Chondrocyte (in vitro differentiated cells): ENCODE results near the gene MAP4. TPM values are rescaled to one million over a fixed set of nuclear protein-coding genes. Genes with fewer than 3 reads are reported as not detected.
A peak's percentile ranks its signal among the peaks of the same experiment; 100 is the strongest.

Source experiments
- DNase-seq: peaks from one replicate; pipeline ENCODE4 v3.0.0; 2021; ENCODE audit warnings: mixed read lengths, low spot score
- H3K27ac Mint-ChIP-seq: one replicate; pipeline ENCODE4 v1.8.0; 2021; ENCODE audit warnings: mild to moderate bottlenecking, moderate library complexity, mixed read lengths; ENCODE audit not compliant: unreplicated experiment
- H3K27me3 Mint-ChIP-seq: 2 replicates; pipeline ENCODE4 v1.8.0; 2021; ENCODE audit warnings: low read depth, mixed read lengths
- H3K36me3 Mint-ChIP-seq: 2 replicates; pipeline ENCODE4 v1.8.0; 2021; ENCODE audit warnings: low read depth, mixed read lengths
- H3K4me1 Mint-ChIP-seq: 2 replicates; pipeline ENCODE4 v1.8.0; 2021; ENCODE audit warnings: low read depth, mild to moderate bottlenecking, mixed read lengths
- H3K4me3 Mint-ChIP-seq: one replicate; pipeline ENCODE4 v1.8.0; 2021; ENCODE audit warnings: mild to moderate bottlenecking, moderate library complexity, mixed read lengths; ENCODE audit not compliant: unreplicated experiment
- H3K9me3 Mint-ChIP-seq: 2 replicates; pipeline ENCODE4 v1.8.0; 2021; ENCODE audit warnings: low read depth, mixed read lengths
- CTCF ChIP-seq: fragments of 200-600 bp; sonication (generic); IDR thresholded peaks from 2 replicates; pipeline ENCODE4 v1.5.0; 2021; ENCODE audit warnings: antibody characterized with exemption, mild to moderate bottlenecking, moderate library complexity
- total RNA-seq: library from RNA; stranded (reverse); gene quantifications from 3 replicates; pipeline ENCODE4 v1.2.1, GENCODE V29; 2021

Gene MAP4
- total RNA-seq, 1 donor from 2014 or later, result 401 TPM

DNA sequence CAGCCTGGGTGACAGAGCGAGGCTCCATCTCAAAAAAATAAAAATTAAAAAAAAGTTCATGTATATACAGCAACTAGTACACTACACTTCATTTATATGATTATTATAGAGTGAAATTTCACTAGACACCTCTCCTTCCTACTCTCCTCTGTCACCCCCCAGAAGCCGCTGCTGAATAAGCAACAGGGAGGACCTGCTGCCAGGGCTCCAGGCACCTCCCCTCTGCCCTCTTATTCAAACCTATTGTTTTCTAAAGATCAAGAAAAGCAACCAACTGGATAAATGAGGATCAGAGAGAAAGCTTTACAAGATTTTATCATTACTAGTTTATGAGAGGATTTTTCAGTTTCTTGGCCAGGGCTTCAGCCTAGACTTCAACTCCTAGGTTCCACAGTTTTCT, 141.8 kb downstream of the MAP4 start:
- H3K27ac Mint-ChIP-seq, result no peak overlapping the region
- H3K27me3 Mint-ChIP-seq, result no peaks in the 10 kb centered on the region
- DNase-seq, result no peak
- peaks cover 31% of the 10 kb centered on the region for H3K36me3 Mint-ChIP-seq
- H3K4me1 Mint-ChIP-seq, result peaks cover 26% of the 10 kb centered on the region
- no peak overlapping the region for H3K4me3 Mint-ChIP-seq
- H3K9me3 Mint-ChIP-seq, result no peaks in the 10 kb centered on the region
- no peak for TF ChIP-seq CTCF

DNA sequence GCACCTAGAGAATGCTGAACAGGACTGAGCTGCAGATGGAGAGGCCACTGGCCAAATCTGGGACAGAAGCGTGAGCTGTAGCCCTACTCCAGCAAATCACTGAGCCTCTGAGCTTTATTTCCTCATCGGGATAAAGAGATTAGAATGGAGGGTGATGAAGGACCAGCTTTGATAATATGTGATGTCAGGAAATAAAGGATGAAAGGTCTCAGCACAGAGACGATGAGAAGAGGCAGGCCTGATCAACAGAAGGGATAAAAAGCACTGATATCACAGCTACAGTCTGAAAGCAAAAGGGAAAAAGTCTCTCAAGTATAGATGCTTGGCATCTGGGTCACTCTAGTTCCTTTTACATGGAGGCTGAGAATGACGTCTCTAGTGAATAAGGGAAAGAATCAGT, 143.3 kb downstream of the MAP4 start:
- no peak overlapping the region for H3K27ac Mint-ChIP-seq
- H3K36me3 Mint-ChIP-seq, result peaks cover 39% of the 10 kb centered on the region

DNA sequence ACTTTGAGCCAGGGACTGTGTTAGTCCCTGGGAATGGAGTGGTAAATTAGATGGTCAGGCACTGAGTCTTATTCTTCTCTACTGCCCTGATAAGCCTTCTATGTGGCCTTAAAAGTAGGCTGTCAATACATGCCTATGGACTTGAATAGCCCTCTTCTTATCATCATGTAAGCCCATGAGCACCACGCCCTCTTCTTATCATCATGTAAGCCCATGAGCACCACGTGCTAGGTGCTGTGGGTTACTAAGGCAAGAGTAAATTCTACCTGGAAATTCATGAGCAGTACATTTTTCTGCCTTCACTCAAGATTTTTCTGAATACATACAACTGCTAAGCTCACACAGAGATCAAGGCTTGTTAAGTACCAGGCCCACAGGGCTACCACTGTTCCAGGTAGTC, 144.8 kb downstream of the MAP4 start:
- H3K27ac Mint-ChIP-seq, result no peak overlapping the region
- H3K27me3 Mint-ChIP-seq, result no peaks in the 10 kb centered on the region
- no peaks in the 10 kb centered on the region for H3K9me3 Mint-ChIP-seq
- no peak overlapping the region for H3K4me3 Mint-ChIP-seq
- H3K36me3 Mint-ChIP-seq, result peaks cover 40% of the 10 kb centered on the region
- TF ChIP-seq CTCF, result no peak
- DNase-seq, result no peak
- H3K4me1 Mint-ChIP-seq, result peaks cover 4% of the 10 kb centered on the region

More for the DNA sequence above, 143.3 kb downstream of the MAP4 start:
- Mint-ChIP-seq H3K4me1 (peaks cover 13% of the 10 kb centered on the region), H3K27me3 (no peaks in the 10 kb centered on the region), H3K9me3 (no peaks in the 10 kb centered on the region), H3K4me3 (no peak overlapping the region)
- no peak for TF ChIP-seq CTCF
- no peak for DNase-seq

DNA sequence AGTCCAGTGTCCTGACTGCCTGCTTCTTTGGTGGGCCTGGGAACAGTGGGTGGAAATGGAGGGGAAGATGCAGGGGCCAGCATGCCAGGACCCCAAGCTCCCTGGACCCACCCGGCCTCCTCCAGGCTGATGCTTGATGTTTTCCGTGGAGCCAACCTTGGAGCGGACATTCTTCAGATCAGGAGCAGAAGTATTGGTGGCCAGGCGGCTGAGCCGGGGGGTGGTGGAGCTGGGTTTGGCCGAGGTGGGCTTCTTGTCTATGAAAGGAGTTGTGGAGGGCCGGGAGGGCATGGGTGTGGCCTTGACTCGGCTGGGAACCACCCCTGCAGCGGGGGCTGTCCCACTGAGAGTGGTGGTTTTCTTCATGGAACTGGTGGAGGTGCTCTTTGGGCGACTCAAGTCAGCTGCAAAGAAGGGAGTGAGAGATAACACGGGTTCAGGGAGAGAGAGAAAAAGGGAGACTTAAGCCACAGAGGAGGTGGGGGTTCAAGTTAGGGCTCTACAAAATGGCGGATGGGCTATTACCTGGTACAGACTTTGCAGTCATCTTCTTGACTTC, 145.4 kb downstream of the MAP4 start:
- no peak for DNase-seq
- Mint-ChIP-seq H3K27ac (peak overlapping the region; percentile 45), H3K4me1 (peaks cover 4% of the 10 kb centered on the region), H3K27me3 (no peaks in the 10 kb centered on the region), H3K9me3 (no peaks in the 10 kb centered on the region), H3K36me3 (peaks cover 44% of the 10 kb centered on the region), H3K4me3 (no peak overlapping the region)
- no peak for TF ChIP-seq CTCF

DNA sequence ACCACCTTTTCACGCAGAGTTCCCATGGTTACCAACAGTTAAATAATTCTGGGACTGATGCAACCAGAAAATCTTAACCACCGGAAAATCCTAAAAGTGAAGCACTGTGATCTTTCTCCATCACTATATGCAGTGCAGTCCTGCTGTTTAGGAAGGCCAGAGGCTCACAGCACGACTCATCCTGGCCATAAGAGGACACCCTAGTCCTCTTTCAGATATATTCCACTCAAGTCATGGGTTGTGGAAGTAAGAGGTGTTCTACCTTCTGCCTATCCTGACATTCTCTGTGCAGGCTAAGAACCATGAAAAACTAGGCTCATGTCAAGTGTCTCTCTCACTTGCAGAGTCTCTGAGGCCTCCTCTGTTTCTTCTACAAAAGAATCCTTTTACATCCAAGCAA, 146.1 kb downstream of the MAP4 start:
- Mint-ChIP-seq H3K4me1 (peaks cover 3% of the 10 kb centered on the region), H3K36me3 (peaks cover 50% of the 10 kb centered on the region), H3K27ac (peak overlapping the region; percentile 45), H3K9me3 (no peaks in the 10 kb centered on the region), H3K4me3 (no peak overlapping the region), H3K27me3 (no peaks in the 10 kb centered on the region)
- no peak for DNase-seq
- TF ChIP-seq CTCF, result peak; percentile 13
